ENCODE data around the gene HSPG2.
"Not testable (repeated sequence)": the region's sequence is repeated elsewhere in the genome, so short reads cannot be mapped to it uniquely, and the experiment has no call there.

Gene HSPG2

DNA sequence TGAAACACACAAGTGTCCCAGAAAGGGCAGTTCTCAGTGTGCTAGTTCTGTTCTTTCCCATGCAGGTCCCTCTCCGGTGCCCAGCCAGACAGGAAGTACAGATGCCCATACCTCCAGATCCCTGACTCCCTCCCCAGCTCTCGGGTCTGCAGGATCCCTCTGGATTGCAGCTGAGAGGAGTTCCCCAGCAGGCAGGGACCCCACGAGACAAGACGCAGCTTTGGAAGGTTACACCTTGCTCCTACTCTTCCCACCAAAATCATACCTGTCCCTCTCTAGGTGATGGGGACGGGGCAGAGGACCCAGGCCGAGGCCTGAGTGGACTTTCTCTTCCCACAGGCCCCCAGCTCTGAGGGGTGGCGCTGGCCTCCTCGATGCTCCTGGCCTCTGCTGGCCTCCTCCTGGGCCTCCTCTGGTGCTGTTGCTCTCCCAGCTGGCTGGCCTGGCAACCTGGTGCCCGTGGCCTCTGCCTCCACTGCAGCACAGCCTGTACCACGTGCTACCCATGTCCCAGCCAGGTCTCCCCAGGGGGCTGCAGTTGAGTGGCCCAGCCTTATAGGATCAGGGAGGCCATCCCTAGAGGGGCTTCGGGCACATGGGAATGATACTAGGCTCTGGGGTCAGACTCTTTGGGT, 115.6 kb downstream of the HSPG2 start:
- no peak for DNase-seq

DNA sequence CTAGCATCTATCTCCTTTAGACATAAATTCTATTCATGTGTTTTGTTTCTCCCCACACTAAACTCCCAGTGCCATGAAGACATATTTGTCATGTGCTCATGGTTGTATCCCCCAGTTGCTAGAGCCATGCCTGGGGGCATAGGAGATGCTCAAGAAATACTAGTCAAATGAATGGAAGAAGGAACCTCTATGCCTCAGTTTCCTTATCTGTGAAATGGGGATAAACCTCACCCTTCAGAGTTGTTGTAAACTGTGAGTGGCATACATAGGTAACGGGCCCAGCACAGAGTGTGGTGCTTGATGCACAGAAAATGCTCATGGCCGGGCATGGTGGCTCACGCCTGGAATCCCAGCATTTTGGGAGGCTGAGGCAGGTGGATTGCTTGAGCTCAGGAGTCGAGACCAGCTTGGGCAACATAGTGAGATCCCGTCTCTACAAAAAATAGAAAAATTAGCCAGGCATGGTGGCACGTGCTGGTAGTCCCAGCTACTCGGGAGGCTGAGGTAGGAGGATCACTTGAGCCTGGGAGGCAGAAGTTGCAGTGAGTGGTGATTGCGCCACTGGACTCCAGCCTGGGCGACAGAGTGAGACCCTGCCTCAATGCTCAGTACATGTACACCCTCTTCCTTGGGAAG, 116.4 kb downstream of the HSPG2 start:
- DNase-seq = no peak

DNA sequence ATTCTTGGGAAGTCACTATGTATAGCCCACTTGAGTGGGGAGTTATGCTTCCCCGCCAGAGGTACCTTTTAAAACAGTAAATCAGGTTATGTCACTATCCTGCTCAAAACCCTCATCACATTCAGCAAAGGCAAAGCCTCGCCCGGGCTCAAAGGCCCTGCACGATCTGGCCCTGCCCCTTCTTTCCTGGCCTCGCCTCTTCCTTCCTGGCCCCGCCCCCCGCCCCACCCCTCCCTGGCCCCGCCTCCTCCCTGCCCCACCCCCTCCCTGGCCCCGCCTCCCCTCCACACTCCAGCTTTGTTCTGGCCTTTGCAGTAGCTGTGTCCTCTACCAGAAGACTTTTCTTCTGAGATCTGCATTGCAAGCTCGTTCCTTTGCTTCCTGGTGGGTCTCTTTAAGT, 118.5 kb downstream of the HSPG2 start:
- peak; percentile 24 for DNase-seq

DNA sequence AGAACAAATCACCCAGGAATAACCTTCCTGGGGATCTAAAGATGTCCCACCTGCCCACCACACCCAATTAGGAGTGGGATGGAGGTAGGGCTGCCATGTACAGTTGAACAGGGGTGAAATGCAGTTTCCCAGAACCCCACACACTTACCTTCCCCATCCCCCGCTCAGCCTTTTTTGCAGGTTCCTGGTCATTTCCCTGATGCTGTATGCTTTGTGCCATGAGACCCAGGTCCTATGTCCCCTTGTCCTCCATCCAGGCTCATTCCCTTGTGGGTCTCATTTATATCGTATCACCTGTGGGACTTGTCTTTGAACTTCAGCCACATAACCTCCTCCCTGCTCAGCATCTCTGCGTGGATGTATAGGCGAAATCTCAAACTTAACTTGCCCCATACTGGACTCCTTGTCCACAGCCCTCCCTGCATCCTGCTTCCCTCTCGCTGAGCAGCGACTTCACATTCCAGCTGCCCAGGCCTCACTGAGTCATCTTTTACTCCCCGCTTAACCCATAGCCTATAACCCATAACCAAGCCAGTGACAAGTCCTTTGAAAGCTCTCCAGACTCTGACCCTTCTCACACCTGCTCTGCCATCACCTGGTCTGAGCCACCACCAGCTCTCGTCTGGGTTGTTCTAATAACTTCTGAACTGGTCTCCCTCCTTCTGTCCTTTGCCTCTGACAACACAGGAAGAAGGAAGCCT, 120.4 kb downstream of the HSPG2 start:
- DNase-seq = peak; percentile 79

DNA sequence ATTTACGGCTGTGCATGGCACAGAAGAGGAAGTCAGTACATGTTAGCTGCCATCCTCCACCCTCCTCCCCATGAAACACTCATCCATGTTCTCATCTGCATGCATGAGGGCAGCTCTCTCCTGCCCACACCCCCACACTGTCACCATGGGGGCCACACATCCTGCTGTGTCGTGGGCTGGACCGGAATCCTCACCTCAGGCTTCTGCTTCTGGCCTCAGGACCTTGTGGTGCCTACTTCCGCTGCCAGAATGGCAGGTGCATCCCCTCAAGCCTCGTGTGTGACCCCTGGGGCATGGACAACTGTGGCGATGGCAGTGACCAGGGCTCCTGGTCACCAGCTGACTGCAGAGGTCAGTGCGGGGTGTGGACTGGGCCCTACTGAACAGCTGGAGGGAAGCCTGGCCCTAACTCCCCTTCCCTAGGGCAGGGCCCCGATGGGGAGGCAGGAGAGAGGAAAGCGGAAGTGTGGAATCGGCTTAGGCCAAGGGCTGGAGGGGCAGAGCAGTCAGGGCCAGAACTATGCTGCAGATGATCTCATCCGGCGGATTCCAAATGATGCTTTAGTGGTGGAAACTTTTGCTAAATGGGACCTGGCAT, 121.3 kb downstream of the HSPG2 start:
- no peak for DNase-seq

DNA sequence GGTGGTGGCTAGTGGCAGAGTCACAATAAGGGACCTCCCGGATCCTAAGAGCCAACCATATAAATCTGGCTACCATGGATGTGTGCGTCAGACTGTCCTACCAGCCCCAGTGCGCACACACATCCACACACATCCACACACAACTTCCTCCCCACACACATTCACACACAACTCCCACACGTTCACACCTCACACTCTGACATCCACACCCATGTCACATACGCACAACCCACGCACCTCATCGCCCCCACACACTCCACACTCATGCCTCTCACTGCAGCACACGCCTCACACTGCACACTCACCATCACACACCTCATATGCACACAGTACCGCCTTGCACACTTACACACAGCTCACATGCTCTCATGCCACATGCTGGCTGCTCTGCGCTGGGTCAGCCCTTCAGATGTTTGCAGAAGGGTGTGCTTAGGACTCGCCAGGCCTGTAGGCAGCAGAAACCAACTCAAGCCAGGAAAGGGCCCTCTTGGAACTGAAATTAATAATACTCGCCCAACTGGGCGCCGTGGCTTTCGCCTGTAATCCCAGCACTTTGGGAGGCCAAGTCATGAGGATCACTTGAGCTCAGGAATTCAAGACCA, 122.0 kb downstream of the HSPG2 start:
- no peak for DNase-seq

DNA sequence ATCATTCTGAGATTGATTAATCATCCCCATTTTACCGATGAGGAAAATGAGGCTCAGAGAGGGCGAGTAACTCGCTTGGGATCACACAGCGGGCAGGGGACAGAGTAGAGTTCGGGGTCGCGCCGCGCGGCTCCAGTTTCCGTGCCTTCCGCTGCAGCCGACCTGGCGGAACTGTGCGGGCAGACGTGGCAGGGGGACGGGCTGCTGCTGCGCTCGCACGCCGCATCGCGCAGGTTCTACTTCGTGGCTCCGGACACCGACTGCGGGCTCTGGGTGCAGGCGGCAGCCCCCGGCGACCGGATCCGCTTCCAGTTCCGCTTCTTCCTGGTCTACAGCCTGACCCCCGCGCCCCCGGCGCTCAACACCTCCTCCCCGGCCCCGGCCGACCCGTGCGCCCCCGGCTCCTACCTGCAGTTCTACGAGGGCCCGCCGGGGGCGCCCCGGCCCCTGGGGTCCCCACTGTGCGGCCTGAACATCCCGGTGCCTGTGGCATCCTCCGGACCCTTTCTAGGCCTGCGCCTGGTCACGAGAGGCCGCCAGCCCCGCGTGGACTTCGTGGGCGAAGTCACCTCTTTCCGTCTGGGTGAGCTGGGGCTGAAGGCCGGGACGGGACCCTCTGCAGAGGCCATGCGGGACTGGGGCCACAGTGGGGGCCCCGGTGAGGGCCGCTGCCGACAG, 122.7 kb downstream of the HSPG2 start:
- DNase-seq = no peak

DNA sequence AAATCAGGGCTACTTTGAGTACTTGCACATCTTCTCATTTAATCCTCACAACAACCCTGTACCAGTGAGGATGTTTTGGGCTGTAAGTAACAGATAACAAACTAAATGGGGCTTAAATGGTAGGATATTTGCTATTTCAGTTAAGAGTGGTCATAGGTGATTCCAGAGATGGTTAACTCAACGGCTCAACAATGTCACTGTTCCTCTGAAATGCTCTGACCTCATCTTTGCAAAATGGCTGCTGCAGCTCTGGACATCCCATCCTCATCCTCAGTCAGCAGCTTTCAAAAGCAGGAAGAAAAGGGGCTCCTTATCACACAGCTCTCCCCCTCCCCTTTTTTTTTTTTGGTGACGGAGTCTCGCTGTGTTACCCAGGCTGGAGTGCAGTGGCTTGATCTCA, 123.6 kb downstream of the HSPG2 start:
- DNase-seq = no peak

DNA sequence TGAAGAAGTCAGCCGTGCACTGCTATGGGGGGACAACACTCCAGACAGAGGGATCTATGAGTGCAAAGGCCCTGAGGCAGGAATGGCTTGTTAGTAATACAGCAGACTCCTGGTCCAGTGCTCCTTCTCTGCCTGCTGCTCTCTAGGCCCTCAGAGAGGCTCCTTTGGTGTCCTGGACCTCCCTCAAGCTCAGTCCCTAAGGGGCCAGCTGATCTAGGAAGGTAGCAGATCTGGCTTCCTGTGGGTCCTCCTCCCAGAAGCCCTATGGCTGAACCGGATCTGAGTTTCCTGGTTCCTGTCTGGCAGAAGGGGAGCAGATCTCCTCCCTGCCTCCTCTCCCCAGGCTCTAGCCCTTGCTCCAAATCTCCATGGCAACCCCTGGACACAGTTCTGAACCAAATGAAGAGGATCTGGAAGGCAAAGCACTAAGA, 125.2 kb downstream of the HSPG2 start, which contains the start of gene LDLRAD2:
Gene LDLRAD2 (plus strand): TSS at position 391 of the 431 bp plus-strand sequence. CDS start 187 bp downstream, outside the sequence.
- no peak for DNase-seq

DNA sequence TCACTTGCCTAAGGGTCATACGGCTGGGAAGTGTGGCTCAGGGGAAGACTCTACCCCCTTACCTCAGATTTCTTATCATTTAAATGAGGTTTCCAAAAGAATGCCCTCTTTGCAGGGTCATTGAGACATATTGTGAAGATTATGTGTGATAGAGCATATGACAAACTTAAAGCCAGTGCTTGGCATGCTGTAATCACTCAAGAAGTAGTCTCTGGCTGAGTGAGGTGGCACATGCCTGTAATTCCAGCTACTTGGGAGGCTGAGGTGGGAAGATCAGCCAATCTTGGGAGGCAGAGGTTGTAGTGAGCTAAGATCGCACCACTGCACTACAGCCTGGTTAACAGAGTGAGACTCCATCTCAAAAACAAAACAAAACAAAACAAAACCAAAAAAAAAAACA, 132.6 kb downstream of the HSPG2 start:
- no peak for DNase-seq

DNA sequence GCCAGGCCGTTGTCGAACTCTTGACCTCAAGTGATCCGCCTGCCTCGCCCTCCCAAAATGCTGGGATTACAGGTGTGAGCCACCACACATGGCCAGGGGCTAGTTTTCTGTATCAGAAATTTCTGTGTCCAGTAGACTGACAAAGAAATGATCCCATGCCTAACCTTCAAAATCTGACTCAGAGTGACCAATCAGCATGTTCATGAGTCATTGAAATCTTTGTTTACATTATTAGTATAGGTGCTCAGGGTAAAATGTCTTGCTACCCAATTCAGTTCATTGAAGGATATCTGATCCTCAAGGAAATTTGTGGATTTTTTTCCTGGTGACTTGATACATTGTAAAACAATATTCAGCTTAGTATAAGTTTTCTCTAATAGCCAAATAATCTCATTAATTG, 136.0 kb downstream of the HSPG2 start:
- DNase-seq = peak; percentile 65

DNA sequence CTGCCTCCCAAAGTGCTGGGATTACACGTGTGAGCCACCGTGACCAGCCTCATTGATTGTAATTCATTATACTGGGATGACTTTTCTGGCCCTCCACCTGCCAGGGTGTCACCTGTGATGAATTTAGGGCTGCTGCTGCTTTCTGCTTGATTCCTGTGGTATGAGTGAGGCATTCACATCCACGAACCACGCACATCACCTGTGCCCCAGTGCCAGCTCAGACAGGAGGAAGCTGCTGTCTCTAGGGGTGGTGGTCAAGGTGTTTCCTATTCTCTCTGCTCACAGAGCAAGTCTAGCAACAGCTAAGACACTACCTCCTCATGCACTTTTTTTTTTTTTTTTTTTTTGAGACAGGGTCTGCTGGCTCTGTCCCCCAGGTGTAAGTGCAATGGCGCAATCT, 137.4 kb downstream of the HSPG2 start:
- no peak for DNase-seq

DNA sequence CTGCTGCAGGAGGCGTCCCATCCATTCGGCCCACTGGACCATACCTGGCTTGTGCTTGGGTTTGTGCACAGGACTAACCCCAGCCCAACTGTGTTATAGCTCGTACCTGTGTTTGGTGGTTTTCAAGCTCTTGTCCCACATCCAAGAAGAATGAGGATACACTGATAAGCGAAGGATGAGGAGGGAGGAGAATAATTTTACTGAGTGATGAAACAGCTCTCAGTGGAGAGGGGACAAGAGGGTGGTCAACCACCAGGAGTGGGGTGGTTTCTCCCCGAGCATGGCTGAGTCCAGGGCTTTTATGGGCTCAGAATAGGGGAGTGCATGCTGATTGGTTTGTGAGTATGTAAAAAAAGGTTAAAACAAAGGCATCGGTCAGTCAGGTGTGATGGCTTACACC, 142.0 kb downstream of the HSPG2 start:
- DNase-seq = no peak

DNA sequence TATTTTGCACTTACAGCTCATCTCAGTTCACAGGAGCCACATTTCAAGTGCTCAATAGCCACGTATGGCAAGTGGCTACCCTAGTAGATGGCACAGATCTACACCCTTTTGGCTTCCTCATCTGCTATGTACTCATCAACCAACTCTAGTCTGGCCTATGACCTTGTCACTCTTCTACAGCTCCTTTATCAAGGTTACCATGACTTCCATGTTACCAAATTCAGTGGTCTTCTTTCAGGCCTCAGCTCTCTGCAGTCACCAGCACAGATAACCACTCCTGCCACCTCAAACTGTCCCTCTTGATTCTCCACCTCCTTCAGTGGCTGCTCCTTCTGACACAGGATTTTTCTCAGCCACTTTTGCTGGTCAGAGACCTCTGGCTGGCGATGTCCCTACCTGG, 142.5 kb downstream of the HSPG2 start:
- DNase-seq = no peak

DNA sequence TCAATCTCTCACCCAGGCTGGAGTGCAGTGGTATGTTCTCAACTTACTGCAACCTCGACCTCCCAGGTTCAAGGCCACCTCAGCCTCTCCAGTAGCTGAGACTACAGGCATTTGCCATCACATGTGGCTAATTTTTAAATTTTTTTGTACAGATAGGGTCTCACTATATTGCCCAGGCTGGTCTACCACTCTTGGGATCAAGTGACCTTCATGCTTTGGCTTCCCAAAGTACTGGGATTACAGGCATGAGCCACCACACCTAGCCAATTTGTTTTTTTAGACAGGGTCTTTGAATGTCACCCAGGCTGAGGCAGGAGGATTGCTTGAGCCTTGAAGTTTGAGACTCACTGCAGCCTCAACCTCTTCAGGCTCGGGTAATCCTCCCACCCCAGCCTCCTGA, 144.0 kb downstream of the HSPG2 start:
- DNase-seq = no peak

DNA sequence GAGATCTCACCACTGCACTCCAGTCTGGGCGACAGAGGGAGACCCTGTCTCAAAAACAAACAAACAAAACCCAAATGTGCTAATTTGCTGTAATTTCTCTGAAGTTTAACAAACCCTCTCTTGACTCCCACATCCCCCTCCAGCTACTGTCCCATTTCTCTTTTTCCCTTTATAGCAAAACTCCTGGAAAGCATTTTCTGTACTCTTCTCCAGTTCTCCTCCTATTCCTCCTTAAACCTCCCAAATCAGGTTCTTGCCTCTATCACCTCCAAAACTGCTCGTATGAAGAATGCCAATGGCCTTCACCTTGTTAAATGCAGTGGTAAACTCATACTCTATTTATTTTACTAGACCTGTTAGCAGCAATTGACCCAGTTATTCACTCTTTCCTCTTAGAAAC, 150.5 kb downstream of the HSPG2 start:
- DNase-seq = no peak

DNA sequence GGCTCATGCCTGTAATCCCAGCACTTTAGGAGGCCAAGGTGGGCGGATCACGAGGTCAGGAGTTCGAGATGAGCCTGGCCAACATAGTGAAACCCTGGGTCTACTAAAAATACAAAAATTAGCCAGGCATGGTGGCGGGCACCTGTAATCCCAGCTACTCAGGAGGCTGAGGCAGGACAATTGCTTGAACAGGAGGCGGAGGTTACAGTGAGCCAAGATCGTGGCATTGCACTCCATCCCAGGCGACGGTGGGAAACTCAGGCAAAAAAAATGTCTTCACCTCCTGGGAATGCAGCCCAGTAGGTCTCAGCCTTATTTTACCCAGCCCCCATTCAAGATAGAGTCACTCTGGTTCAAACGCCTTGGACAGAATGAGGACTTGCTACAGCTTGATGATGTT, 151.3 kb downstream of the HSPG2 start:
- DNase-seq = not testable (repeated sequence)

DNA sequence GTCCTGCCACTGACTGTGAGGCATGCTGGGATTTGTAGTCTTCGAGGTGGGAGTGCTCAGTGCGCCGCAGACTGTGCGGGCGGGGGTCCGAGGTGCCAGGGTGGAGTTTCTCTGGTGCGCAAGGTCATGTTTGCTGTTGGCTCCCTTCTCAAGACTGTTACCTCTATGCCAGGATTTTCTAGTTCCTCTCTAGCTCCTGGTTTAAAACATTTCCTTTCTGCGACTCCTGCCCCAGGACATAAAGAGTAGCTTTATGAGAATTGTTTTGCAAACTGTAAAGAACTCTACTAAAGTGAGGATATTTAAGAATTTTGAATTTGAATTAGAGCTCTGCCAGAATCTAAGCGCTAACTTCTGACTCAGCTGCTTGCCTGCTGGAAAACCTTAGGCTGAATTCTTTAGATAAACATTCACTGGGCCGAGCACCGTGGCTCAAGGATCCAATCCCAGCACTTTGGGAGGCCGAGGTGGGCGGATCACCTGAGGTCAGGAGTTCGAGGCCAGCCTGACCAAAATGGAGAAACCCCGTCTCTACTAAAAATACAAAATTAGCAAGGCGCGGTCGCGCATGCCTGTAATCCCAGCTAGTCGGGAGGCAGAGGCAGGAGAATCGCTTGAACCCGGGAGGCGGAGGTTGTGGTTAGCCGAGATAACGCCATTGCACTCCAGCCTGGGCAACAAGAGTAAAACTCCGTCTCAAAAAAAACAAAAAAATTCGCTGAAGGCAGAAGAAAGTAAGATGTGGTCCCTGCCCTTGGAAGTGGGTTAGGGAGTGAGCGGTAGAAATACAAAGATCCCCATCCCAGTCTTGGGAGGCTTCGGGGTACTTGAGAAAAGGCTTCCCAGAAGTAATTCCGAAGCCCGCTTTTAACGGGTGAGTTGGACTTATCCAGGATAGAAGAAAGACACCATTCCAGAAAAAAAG, 153.2 kb downstream of the HSPG2 start:
- DNase-seq = peak; percentile 59

DNA sequence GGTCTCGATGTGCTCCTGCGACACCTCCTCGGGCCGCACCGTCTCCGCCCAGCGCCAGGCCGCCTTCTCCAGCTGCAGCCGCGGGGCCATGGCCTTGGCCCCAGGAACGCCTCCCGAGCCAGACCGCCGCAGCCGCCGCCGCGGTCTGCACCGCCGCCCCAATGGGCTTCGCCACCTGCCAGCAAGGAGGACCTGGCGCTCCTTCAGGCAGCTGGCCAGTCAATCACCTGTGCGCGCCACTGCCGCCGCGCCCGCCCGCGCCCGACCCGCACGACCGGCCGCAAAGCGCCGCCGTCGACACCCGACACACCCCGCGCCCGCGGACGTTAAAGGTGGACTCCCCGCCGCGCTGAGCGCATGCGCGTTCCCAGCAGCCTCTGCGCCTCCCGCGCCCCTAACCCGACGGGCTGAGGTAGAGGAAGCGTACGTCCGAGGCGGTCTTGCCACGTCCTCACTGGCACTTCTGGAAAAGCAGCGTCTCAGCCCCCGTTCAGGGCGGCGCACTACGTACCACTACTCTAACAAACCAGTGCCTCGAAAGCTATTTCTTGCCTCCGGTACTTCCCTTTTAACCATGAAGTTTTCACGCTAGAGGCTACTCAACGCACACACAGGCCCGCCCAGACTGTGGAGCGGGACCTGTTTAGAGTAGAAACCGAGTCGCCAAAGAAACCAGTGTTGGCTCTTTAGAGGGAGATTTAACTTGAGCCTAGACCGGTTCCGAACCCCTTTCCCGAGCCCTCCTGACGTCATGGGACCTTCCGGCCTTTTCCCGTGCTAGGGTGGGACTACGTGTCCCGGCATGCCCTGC, 154.0 kb downstream of the HSPG2 start, which contains the start of gene USP48:
Gene USP48 (minus strand): TSS at position 282 of the 811 bp plus-strand sequence. CDS start 192 bp downstream, at position 90.
- peak; percentile 96 for DNase-seq

DNA sequence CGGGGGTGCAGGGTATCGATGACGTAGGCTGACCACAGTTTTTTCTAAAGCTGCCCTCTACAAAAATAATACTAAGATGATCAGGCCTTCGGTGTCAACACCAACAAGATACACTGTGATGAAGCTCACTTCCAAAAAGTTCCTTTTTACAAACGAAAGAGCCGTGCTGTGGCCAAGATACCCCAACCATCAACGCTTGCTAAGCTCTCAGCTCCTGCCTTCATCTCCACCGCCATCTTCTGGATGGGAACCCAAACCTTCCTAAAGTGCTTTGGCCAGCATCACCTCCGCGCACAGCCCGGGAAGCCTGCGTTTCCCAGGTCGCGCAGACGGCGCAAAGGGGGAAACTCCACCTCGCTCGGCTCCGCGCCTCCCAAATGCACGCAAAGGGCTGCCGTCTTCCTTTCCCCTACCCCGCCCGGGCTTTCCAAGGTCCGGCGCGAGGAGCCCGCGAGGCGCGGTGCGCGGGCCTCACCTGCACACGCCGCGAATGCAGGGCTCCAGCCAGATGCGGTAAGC, 154.7 kb downstream of the HSPG2 start:
- peak; percentile 47 for DNase-seq

Measured in HCEC 1CT (cell line).